ENCODE measurements around the gene HPSE2.

Gene HPSE2

DNA sequence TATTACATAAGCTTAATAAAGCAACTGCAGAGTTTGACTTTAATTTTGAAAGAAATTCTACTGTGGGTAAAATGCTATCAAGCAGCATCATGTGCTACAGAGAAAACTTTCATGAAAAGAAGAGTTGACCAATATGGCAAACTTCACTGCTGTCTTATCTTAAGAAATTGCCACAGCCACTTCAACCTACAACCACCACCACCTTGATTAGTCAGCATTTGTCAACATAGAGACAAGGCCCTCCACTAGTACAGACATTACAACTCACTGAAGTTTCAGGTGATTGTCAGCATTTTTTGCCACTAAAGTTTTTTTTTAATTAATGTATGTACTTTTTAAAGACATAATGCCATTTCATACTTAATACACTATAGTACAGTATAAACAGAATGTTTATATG is 350.3 kb downstream of the HPSE2 start:
- no peak overlapping the region for H3K4me2 ChIP-seq (ENCODE audit: low read length)
- TF ChIP-seq EZH2phosphoT487 (IDR thresholded peaks at IDR 0.05; ENCODE audit: low read depth) (no peak), CTCF (IDR thresholded peaks at IDR 0.05; ENCODE audit: low read depth, low read length) (no peak)

DNA sequence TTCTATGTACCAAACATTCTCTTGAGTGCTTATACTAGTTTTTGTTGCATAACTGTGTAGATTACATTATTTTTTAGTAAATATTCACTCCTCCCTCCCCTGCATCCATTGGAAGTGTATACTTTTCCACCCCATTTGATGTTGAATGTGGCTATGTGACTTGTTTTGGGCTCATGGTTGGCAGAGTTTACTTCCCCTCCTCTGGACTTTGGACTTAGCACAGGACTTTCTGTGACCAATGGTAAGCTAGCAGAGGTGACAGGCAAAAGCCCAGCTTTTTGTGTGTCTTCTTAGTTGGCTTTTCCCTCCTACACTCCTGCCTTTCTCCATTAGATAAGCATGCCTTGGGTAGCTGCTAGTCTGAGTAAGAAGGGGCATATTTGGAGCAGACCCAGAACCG is 353.9 kb downstream of the HPSE2 start:
- H3K4me2 ChIP-seq (ENCODE audit: low read length), result no peak overlapping the region
- H4K20me1 ChIP-seq (ENCODE audit: insufficient read depth, low read length), result no peaks in the 10 kb centered on the region
- H3K79me2 ChIP-seq (ENCODE audit: low read length), result no peaks in the 10 kb centered on the region
- no peak overlapping the region for H2AFZ ChIP-seq (ENCODE audit: low read depth, low read length)
- no peaks in the 10 kb centered on the region for H3K36me3 ChIP-seq (replicated peaks; ENCODE audit: low read depth, low read length)
- no peaks in the 10 kb centered on the region for H3K9me3 ChIP-seq (ENCODE audit: insufficient read depth, low read length)
- H3K27me3 ChIP-seq (ENCODE audit: low read depth, low read length), result no peaks in the 10 kb centered on the region
- no peak overlapping the region for H3K9ac ChIP-seq (ENCODE audit: low read length)
- H3K4me1 ChIP-seq (ENCODE audit: low read length), result no peaks in the 10 kb centered on the region
- no peak overlapping the region for H3K27ac ChIP-seq (ENCODE audit: low read length)
- H3K4me3 ChIP-seq (ENCODE audit: low read length), result no peak overlapping the region
- no peak for TF ChIP-seq CTCF (IDR thresholded peaks at IDR 0.05; ENCODE audit: low read depth, low read length)
- no peak for TF ChIP-seq EZH2phosphoT487 (IDR thresholded peaks at IDR 0.05; ENCODE audit: low read depth)

More for the DNA sequence above, 350.3 kb downstream of the HPSE2 start:
- no peaks in the 10 kb centered on the region for H3K36me3 ChIP-seq (replicated peaks; ENCODE audit: low read depth, low read length)
- H3K27ac ChIP-seq (ENCODE audit: low read length), result no peak overlapping the region
- H3K9ac ChIP-seq (ENCODE audit: low read length), result no peak overlapping the region
- no peaks in the 10 kb centered on the region for H4K20me1 ChIP-seq (ENCODE audit: insufficient read depth, low read length)
- no peak overlapping the region for H2AFZ ChIP-seq (ENCODE audit: low read depth, low read length)
- H3K27me3 ChIP-seq (ENCODE audit: low read depth, low read length), result no peaks in the 10 kb centered on the region
- no peaks in the 10 kb centered on the region for H3K9me3 ChIP-seq (ENCODE audit: insufficient read depth, low read length)
- H3K4me1 ChIP-seq (ENCODE audit: low read length), result no peaks in the 10 kb centered on the region
- H3K79me2 ChIP-seq (ENCODE audit: low read length), result no peaks in the 10 kb centered on the region
- no peak overlapping the region for H3K4me3 ChIP-seq (ENCODE audit: low read length)

- no peaks in the 10 kb centered on the region for H4K20me1 ChIP-seq (ENCODE audit: insufficient read depth, low read length)
- H3K9me3 ChIP-seq (ENCODE audit: insufficient read depth, low read length), result no peaks in the 10 kb centered on the region
- no peak overlapping the region for H3K27ac ChIP-seq (ENCODE audit: low read length)
- H3K9ac ChIP-seq (ENCODE audit: low read length), result no peak overlapping the region
- H3K4me3 ChIP-seq (ENCODE audit: low read length), result no peak overlapping the region
- no peaks in the 10 kb centered on the region for H3K36me3 ChIP-seq (replicated peaks; ENCODE audit: low read depth, low read length)
- no peaks in the 10 kb centered on the region for H3K79me2 ChIP-seq (ENCODE audit: low read length)
- no peaks in the 10 kb centered on the region for H3K27me3 ChIP-seq (ENCODE audit: low read depth, low read length)
- no peak overlapping the region for H2AFZ ChIP-seq (ENCODE audit: low read depth, low read length)
- H3K4me1 ChIP-seq (ENCODE audit: low read length), result no peaks in the 10 kb centered on the region
- TF ChIP-seq EZH2phosphoT487 (IDR thresholded peaks at IDR 0.05; ENCODE audit: low read depth) (no peak), CTCF (IDR thresholded peaks at IDR 0.05; ENCODE audit: low read depth, low read length) (no peak)
- H3K4me2 ChIP-seq (ENCODE audit: low read length), result no peak overlapping the region
Observed at GRCh38 chr10:98880971-98881370, 354.7 kb downstream of the HPSE2 start.

GRCh38 chr10:98878921-98879320 is 356.7 kb downstream of the HPSE2 start:
- Histone ChIP-seq H3K27me3 (ENCODE audit: low read depth, low read length) (no peaks in the 10 kb centered on the region), H3K27ac (ENCODE audit: low read length) (no peak overlapping the region), H4K20me1 (ENCODE audit: insufficient read depth, low read length) (no peaks in the 10 kb centered on the region), H3K9me3 (ENCODE audit: insufficient read depth, low read length) (no peaks in the 10 kb centered on the region), H3K36me3 (replicated peaks; ENCODE audit: low read depth, low read length) (no peaks in the 10 kb centered on the region), H3K4me1 (ENCODE audit: low read length) (no peaks in the 10 kb centered on the region), H3K79me2 (ENCODE audit: low read length) (no peaks in the 10 kb centered on the region), H3K4me2 (ENCODE audit: low read length) (no peak overlapping the region), H3K9ac (ENCODE audit: low read length) (no peak overlapping the region), H2AFZ (ENCODE audit: low read depth, low read length) (no peak overlapping the region), H3K4me3 (ENCODE audit: low read length) (no peak overlapping the region)
- TF ChIP-seq CTCF (IDR thresholded peaks at IDR 0.05; ENCODE audit: low read depth, low read length) (no peak), EZH2phosphoT487 (IDR thresholded peaks at IDR 0.05; ENCODE audit: low read depth) (no peak)
